Activated naive CD4-positive, alpha-beta T cell (primary cell): Measurements from ENCODE around the gene NOTCH1.
A peak's percentile ranks its signal among the peaks of the same experiment; 100 is the strongest.
"Not testable (repeated sequence)": the region's sequence is repeated elsewhere in the genome, so short reads cannot be mapped to it uniquely, and the experiment has no call there.

Experiments used
- DNase-seq, 4 experiments: peaks; one replicate each; lab custom pipeline; 2025; lab: John Stamatoyannopoulos, UW

Gene NOTCH1

DNA sequence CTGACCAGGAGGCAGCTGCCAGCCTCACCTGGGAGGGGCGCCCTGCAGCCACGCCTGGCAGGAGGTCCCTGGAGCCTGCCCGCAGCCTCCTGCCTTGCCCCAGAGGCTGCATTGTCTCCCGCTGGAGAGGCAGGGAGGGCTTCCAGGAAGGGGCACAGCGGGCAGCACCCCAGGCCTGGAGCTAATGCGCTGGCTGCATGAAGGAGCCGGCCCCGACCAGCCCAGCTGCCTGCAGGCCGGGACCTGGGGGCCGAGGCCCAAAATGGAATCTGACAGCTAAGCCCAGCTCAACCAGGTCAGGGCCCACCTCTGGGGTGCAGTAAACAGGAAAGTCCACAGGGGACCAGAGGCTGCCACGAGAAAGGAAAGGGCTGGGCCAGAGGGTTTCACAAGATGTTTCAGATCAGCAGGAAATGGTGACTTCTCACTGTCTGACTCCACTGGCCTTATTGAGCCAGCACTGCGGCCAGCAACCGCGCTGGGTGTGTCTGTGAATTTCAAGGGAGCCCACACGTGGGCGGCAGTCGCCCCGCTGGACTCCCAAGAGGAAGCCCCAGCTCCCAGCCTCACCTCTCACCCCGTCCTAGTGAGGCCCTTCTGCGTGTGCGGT is 18.6 kb upstream of the NOTCH1 start:
- no peak for DNase-seq

DNA sequence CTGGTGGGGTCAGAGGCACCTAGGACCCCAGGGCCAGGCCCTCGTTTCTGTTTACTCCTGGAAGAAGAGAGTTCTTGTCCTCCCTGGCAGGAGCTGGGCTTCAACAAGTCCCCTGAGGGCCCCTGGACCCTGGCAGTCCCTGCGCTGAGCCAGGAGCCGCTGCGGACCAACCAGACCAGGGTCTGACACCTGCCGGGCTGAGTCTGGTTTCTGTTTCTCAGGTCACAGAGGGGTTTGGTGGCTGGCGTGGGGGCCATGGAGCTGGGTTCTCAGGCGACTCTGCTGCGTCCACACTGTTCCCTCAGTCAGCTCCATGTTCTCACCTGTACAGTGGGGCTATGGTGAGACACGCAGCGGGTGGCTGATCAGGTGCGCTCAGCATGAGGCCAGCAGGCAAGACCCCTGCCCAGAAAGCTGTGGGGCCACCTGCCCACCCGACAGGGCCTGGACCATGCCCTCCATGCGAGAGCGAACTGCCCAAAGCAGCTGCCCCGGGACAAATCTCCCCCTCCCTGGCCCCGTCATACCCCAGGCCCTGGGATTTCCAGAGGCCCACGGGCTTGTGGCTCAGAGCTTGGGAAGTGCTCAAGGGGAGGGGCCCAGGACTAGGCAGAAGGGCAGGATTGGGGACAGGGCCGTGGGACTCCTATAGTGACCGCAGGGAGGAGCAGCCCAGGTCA is 17.9 kb upstream of the NOTCH1 start:
- no peak for DNase-seq

DNA sequence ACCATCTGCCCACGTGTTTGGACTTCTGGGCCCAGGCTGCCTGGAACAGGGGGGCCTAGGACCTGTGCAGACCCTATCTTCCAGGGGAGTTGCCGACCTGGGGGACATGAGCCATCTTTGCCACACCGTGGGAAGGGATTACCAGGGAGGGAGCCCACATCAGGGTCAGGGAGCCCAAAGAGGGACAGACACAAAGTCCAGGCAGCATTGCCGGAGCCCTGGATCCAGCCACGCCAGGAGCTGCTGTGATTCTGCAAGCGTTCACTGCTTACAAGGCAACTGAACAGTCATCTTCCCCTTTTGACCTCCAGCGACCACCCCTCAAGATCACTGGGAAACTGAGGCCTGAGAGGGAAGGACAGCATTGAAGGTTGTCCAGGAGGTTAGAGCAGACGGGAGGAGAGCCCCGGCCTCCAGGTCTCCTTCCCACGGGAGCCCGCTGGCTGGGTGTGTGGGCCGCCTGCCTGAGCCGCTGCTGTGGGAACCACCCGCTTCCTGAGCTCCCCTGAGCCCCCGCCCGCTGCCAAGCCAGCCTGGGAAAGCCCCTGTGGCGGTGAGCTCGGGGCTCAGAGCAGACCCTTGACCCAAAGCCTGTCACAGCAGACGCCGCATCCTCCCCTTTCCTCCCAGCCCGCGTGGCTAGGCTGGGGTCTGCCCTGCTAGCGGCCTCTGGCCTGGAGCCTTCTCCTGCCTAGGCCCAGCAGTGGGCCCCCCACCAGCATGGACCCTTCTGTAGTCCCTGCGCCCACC is 17.1 kb upstream of the NOTCH1 start:
- no peak for DNase-seq

DNA sequence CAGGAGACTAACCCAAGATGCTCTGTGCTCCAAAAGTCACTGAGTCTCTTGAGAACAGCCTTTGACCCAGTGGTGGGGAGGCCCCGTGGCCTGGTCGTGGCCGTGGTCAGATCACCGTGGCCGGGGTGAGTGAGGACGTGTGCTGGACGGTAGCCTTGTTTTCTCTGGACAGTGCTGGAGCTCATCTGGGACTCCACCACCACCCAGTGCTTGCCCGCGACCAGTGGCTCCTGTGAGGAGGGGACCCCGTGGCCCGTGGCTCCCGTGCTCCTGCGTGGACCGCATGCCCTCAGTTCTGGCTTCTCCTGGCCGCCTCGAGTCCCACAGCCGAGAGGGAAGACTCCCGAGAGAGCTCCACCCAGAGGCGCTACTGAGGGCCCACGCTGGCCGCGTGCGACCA is 15.9 kb upstream of the NOTCH1 start:
- DNase-seq, result no peak

DNA sequence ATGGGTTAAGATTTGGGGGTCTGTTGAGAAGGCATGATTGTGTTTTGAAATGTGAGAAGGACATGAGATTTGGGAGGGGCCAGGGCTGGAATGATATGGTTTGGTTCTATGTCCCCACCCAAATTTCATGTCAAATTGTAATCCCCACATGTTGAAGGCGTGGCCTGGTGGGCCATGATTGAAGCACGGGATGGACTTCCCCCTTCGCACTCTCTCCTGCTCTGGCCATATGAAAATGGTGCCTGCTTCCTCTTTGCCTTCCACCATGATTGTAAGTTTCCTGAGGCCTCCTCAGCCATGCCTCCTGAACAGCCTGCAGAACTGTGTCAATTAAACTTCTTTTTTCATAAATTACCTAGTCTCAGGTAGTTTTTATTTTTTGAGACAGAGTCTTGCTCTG is 14.7 kb upstream of the NOTCH1 start:
- DNase-seq, result no peak

DNA sequence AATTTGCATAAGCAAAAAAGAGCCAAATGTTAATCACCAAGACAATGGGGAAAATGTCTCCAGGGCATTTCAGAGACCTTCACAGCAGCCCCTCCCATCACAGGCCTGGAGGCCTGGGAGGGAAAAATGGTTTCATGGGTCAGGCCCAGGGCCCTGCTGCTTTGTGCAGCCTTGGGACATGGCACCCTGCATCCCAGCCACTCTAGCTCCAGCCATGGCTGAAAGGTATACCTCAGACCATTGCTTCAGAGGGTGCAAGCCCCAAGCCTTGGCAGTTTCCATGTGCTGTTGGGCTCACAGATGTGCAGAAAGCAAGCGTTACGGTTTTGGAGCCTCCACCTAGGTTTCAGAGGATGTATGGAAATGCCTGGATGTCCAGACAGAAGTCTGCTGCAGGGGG is 13.5 kb upstream of the NOTCH1 start:
- DNase-seq, result not testable (repeated sequence)

DNA sequence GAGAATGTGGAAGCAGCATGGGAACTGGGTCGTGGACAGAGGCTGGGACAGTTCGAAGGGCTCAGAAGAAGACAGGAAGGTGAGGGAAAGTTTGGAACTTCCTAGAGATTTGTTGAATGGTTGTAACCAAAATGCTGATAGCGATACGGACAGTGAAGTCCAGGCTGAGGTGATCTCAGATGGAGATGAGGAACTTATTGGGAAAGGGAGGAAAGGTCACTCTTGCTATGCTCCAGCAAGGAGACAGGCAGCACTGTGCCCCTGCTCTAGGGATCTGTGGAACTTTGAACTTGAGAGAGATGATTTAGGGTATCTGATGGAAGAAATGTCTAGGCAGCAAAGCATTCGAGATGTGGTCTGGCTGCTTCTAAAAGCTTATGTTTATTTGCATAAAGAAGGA is 13.0 kb upstream of the NOTCH1 start:
- not testable (repeated sequence) for DNase-seq

DNA sequence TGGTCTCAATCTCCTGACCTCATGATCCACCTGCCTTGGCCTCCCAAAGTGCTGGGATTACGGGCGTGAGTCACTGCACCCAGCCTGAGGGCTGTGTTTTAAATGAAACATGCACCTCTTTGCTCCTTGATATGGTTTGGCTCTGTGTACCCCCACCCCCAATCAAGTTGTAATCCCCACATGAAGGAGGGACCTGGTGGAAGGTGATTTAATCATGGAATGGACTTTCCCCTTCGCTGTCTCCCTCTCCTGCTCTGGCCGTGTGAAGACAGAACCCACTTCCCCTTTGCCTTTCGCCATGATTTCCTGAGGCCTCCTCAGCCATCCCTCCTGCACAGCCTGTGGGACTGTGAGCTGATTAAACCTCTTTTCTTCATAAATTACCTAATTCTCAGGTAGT is 12.5 kb upstream of the NOTCH1 start:
- DNase-seq, result no peak

DNA sequence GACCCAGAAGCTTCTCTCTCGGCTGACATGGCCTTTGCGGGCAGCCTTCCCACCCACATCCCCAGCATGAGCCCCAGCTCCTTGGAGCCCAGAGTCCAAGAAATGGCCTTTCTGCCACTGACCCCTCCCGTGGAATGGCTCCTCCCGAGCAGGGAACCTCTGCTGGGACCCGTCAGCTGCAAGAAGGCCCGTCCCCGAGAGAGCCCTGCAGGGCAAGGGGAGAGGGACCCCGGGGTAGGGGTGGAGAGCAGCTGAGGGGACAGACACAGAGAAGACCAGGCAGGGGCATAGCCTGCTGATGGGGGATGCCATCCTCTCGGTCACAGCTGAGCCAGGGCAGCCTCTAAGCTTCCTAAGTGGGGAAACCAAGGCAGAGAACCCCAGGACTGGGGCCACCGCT is 11.2 kb upstream of the NOTCH1 start:
- no peak for DNase-seq

DNA sequence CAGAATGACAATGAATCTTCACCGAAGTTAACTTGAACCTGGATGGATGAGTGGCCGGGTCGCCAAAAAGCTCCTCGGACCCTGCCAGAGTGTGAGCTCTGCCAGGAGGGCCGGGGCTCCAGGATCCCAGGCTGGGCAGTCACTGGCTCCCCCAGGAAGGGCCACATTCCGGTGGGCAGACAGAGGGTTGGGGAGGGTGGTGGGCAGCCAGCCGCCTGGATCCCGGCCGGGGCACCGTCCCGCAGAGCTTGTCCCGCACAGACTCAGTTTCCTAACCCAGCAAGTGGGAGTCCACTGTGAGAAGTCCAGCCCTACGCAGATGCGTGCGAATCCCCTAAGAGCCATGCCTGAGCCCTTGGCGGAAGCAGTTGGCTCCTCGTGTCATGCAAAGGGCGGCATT is 10.3 kb upstream of the NOTCH1 start:
- DNase-seq, result no peak

DNA sequence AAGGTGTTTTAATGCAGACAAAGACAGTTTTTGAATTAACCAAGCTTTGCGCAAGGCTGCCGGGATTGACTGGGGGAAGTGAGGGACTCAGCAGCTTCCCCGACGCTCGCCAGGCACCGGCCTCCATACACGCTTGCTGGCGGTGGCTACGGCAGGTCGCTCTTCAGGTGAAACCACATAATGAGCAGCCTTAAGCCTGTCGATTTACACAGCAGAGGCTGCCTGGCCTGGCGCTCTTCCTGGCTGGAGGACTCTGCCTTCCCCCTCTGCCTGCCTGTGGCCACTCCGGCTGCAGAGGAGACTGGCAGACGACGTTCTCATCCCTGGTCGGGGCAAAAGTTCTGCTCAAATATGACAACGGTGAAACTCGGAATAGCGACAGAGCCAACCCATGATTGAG is 9.0 kb upstream of the NOTCH1 start:
- no peak for DNase-seq

DNA sequence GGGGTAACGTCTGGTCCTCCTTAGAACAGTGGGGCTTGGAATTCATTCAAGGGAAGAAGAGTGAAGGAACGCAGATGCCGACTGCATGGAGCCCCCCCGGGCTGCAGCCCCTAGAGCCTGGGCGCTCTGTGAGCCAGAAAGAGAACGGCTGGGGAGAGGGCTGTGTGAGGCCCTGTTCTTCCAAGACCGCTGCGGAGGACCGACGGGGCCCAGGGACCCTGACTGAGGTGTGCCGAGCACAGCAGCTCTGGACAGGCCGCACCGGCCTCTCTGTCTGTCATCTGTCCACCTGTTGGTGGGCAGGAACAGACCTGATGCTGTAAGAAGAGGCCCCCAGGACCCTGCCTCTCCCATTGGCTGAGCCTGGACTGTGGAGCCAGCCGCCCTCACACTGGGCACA is 7.7 kb upstream of the NOTCH1 start:
- DNase-seq, result no peak

DNA sequence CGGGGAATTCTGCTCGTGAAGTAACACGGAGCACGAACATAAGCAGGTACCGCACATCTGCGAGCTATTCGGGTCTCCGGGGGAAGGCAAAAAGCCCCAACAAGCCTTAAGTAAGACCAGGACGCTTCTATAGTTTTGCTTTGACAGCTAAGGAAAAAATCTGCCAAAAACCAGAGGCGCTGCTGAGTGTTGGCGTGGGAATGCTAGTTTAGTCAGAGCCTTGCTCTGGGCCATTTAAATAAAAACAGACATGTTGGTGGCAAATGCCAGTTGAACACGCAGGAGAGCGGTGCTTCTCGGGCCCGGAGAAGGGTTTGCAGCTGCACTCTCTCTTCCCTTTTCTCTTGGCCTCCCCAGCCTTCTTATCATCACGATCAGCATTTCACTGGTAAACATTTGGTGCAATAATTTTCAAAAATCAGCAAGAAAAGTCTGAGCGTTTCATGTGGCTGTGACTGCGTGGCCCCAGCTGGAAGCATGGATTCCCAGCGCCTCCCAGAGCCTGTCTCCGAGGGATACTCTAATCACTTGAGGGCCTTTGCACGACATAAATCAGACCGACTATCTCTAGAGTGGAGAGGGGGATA is 6.4 kb upstream of the NOTCH1 start:
- DNase-seq, result no peak

DNA sequence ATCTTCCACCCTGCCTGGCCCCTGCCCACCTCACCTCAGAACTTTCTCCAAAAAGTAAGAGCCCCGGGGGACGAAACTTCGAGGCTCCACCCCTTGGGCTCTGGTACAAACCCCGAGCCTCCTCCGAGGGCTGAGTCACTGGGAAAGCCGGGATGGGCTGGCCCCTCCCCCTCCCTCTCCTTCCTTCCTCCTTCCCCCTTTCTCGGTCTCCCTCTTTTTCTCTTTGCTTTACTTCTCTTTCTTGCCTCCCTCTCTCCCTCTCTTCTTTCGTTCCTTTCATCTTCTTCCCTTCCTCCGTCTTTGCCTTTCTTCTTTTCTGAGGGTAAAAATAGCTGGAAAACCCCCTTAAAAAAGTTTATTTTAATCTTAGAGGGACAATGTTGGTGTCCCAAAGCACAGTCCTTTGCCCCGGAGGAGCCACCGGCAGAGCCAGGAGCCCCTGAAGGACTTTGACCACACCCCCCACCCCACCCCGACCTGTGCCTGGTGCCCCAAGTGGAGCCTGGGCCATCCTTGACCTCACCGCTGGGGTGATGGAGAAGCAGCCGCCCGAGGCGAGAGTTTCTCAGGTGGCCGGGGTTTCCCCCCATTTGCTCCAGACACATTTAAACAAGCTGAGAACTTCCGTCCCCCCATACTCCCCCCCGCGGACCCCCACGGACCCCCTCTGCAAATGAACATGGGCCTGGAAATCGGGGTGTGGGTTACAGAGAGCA is 5.7 kb upstream of the NOTCH1 start:
- DNase-seq, result no peak

DNA sequence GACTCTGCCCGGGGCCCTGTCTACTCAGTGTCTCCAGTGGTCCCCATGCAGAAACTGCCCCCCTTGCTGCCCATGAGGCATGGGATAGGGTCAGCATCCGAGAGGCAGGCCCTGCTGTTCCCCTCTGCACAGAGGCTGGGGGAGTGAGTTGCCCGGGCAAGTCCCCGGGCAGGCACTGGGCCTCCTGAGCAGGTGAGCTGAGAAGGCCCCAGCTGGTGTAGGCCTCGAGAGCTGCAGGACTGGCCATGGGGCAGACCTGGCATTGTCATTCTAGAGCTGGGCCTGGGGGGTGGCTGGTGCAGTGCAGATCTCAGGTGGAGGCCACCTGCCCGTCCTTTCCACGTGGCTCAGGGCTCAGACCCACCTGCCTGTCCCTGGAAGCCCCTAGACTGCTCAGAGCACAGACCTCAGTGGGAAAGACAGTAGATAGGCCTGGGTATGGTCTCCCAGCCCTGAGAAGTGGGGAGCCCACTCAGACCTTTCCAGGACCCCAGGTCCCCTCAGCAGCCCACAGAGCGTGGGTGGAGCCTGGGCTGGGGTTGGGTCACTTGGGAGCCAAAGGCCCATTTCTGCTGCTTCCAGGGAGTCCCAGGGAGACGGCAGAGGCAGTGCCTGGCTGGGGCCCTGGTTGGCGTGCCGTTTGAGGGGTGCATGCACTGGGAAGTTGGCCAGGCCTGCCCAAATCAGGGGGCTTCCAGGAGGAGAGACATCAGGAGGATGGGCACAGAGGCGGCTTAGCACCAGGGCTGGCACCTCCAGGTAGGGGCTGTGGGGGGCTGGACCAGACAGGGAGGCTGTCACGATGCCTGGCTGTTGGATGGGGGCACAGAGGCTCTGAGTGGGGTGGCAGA is 4.8 kb upstream of the NOTCH1 start:
- DNase-seq, result no peak

DNA sequence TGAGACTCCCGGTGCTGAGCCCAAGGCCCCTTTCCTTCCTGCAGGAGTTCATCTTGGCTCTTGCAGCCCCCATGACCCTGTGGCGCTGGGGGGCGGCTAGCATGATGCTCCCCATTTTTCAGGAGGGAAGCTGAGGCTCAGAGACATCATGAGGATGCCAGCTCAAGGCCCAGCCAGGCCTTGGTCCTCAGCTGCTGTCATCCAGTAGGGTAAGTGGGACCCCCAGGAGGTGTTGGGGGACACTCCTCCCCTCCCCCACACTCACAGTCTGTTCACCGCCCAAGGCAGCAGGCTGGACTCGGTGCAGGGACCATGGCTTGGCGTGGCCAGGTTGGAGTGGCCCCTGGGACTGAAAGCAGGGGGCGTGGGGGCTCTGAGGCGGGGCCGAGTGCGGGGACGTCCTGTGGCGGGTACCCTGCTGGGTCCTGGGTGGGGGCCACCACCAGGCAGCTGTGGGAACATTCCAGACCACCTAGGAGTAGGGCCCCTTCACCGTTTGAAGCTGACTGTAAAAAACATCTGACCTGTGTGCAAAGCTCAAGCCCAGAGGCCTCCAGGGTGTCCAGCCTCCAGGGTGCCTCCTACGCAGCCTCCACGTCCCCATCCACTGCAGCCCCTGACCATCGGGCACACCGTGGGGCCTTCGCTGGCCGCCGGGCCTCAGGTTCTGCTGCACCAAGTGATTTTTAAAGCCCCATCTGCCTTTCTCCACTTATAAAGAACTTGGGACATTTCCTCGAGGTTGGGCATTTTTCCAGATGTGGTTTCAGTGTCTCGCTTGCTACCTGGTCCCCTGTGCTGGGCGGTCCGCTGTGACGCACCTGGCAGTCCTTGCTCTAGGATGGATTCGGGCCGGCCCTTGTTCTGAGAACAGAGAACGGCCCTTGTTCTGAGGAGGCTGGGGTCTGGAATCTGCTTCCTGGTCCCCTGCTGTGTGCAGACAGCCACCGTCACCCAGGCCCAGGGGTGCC is 3.4 kb upstream of the NOTCH1 start:
- no peak for DNase-seq

DNA sequence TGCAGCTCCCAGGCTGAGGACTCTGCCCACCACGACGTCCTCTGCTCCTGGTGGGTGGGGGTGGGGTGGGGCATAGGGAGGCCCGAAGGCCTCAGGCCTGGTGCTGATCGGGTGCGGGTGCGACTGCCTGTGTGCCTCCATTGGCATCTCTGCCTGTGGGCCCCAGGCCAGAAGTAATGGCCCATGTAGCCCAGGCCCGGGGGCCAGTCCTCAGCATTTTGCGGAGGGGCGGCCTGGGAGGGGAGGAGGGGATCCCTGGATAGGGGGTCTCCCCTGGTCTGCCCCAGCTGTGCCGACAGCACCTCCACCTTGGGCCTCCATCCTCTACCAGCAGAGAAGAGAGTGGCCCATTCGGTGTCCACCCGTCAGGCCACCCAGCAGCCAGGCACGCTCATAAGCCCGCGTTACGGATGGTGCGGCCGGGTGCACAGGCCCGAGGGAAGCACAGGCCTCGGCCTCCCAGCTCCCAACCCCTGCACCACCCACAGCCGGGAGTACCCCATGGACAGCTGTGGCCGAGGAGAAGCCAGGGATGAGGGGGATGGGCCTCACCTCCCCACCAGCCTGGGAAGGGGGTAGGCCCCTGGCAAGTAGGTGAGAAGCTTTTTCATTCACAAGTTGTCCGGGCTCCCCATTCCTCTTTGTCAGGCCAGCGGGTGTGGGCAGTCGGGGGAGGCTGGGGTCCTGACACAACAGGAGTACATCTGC is 1.8 kb upstream of the NOTCH1 start:
- DNase-seq, result no peak

DNA sequence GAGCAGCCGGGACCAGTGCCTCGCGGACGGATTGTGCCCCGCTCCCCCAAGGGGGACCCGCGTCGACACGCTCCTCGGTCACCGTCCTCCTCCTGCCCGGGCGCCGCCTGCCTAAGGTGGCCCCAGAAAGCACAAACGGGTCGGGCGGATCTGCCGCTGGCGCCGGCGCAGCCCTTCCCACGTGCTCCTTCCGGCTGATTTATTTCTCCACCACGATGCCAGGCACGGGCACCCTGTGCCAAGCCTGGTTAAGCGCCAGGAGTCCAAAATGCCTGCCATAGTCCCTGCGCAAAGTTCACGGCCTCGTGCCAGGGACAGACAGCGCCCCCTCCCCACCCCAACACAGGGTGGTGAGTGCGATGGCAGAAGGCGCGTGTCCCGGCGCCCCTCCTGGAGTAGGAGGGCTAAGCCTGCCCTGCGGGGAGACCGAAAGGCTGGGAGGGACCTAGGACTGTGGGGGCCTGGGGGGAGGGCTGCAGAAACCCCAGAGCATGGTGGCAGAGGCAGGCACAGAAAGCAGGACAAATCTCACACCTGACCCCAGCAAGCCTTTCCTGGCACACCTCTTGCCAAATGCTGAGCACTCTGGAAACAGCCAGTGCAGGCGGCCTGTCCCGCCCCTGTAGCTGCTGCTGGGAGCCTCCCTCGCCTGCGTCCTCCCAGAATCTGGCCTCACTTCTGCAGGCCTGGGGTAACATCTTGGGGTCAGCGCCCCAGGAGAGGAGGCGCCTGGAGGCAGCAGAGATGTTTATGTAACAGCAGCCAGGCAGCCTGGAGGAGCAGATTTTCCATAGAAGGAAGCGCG is 1.1 kb upstream of the NOTCH1 start:
- peak in 2 of 4 experiments; percentile 31 to 33 for DNase-seq

DNA sequence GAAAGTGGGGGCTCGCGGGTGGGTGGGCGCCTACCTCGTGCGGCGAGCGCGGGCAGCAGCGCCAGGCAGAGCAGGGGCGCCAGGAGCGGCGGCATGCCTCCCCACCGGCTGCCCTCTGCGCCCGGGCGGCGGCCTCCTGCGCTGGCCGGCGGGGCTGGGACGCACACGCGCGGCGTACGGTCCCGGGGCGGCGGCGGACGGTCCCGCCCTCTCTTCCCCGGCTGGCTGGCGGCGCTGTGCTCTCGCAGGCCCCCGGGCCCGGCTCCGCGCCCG is 220 bp downstream of the NOTCH1 start:
- DNase-seq, result no peak
